Caki2 (cell line): Measurements from ENCODE around the gene DENND5A. TPM values are rescaled to one million over a fixed set of nuclear protein-coding genes. Genes with fewer than 3 reads are reported as not detected.
"Not testable (repeated sequence)": the region's sequence is repeated elsewhere in the genome, so short reads cannot be mapped to it uniquely, and the experiment has no call there.

ENCODE experiments used
- DNase-seq: peaks from one replicate; pipeline ENCODE4 v3.0.0-alpha.2; 2015; ENCODE audit warnings: low read depth
- in situ Hi-C: cut with HindIII; loops from 2 replicates; pipeline ENCODE4 v1.10.0; 2016; ENCODE audit warnings: low sequenced_read_pairs, low pct_unique_long_range_greater_than_20kb, mixed read lengths
- total RNA-seq: library from RNA; depleted of rRNA; stranded (reverse); fragments of >200 nt; shearing (Covaris generic); gene quantifications from 2 replicates; pipeline ENCODE4 v1.2.3, GENCODE V29; 2014; ENCODE audit warnings: low replicate concordance

The DENND5A gene
- total RNA-seq, 1 experiment from 2014 or later, result 105 TPM

- in situ Hi-C loops, DNase-seq: not testable (repeated sequence)
These were observed 74.7 kb downstream of the DENND5A start for GRCh38 chr11:9190326-9191016.

- in situ Hi-C loops, DNase-seq: not testable (repeated sequence)
These were observed 76.3 kb downstream of the DENND5A start for GRCh38 chr11:9188860-9189259.

- DNase-seq, result no peak
- in situ Hi-C loops, result no loop called here
These were observed 77.5 kb downstream of the DENND5A start for GRCh38 chr11:9187616-9188015.

GRCh38 chr11:9184516-9184915 is 80.6 kb downstream of the DENND5A start:
- in situ Hi-C loops, result no loop called here
- DNase-seq, result no peak

GRCh38 chr11:9182180-9182871 is 82.8 kb downstream of the DENND5A start:
- DNase-seq, result no peak
- in situ Hi-C loops, result no loop called here

- in situ Hi-C loops, result no loop called here
- no peak for DNase-seq
These were observed 84.4 kb downstream of the DENND5A start for GRCh38 chr11:9180784-9181183.

- in situ Hi-C loops, result no loop called here
- DNase-seq, result no peak
These were observed 86.0 kb downstream of the DENND5A start for GRCh38 chr11:9179141-9179540.

GRCh38 chr11:9178716-9179115 is 86.4 kb downstream of the DENND5A start:
- DNase-seq, result no peak
- in situ Hi-C loops, result no loop called here

- in situ Hi-C loops, result no loop called here
- DNase-seq, result no peak
These were observed 87.6 kb downstream of the DENND5A start for GRCh38 chr11:9177438-9178091.

GRCh38 chr11:9176550-9176949 is 88.6 kb downstream of the DENND5A start:
- in situ Hi-C loops, result no loop called here

GRCh38 chr11:9176136-9176535 is 89.0 kb downstream of the DENND5A start:
- in situ Hi-C loops, result no loop called here
- no peak for DNase-seq

More at GRCh38 chr11:9176550-9176949, 88.6 kb downstream of the DENND5A start:
- no peak for DNase-seq

GRCh38 chr11:9172389-9172788 is 92.8 kb downstream of the DENND5A start:
- no peak for DNase-seq
- in situ Hi-C loops, result no loop called here

- DNase-seq, result no peak
- in situ Hi-C loops, result no loop called here
These were observed 94.7 kb downstream of the DENND5A start for GRCh38 chr11:9170450-9170849.

GRCh38 chr11:9169595-9170295 is 95.4 kb downstream of the DENND5A start:
- in situ Hi-C loops, result no loop called here
- DNase-seq, result no peak

- DNase-seq, in situ Hi-C loops: not testable (repeated sequence)
These were observed 103.2 kb downstream of the DENND5A start for GRCh38 chr11:9161991-9162390.

- no peak for DNase-seq
- in situ Hi-C loops, result no loop called here
These were observed 105.0 kb downstream of the DENND5A start for GRCh38 chr11:9160166-9160565.

GRCh38 chr11:9158898-9159391 is 106.2 kb downstream of the DENND5A start:
- in situ Hi-C loops, result no loop called here
- DNase-seq, result no peak

GRCh38 chr11:9155930-9156329 is 109.2 kb downstream of the DENND5A start:
- in situ Hi-C loops, result no loop called here
- DNase-seq, result no peak

- in situ Hi-C loops, result no loop called here
These were observed 111.5 kb downstream of the DENND5A start for GRCh38 chr11:9153651-9154050.

More at GRCh38 chr11:9153651-9154050, 111.5 kb downstream of the DENND5A start:
- DNase-seq, result no peak
